ENCODE results near the gene OR6C1.
"Not testable (repeated sequence)": the region's sequence is repeated elsewhere in the genome, so short reads cannot be mapped to it uniquely, and the experiment has no call there.

The OR6C1 gene

GRCh38 chr12:55314043-55314442, at the start of gene OR6C1:
Gene OR6C1 (plus strand): TSS chr12:55314343. CDS start chr12:55320600, 6,257 bp downstream.
- no peak for DNase-seq

DNA sequence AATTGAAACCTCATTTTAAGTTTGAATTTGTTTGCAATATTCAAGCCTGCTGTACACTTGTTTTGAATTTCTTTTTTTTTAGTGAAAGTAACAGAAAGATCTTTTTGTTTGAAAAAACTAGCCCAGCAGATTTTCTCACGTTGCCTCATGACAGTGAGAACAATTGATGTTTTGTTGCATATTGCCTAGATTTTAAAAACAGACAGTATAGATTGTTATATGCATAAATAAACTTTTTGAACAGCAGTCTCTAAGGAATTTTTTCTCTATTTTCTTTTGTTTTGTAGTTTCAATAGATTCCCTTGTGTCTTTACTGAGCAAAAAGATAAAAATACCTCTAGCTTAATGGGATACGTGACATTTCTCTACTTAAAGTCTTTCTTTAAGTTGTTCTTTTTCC, 33.2 kb upstream of the OR6C1 start:
- DNase-seq: no peak

GRCh38 chr12:55289999-55290398, 24.1 kb upstream of the OR6C1 start:
- no peak for DNase-seq

GRCh38 chr12:55296469-55296868, 17.7 kb upstream of the OR6C1 start, which contains the start of gene OR6C6:
Gene OR6C6 (minus strand): TSS chr12:55296569. CDS start chr12:55295232, 1,337 bp downstream.
- DNase-seq: no peak

- no peak for DNase-seq
Observed at GRCh38 chr12:55320201-55320600, 6.1 kb downstream of the OR6C1 start.

DNA sequence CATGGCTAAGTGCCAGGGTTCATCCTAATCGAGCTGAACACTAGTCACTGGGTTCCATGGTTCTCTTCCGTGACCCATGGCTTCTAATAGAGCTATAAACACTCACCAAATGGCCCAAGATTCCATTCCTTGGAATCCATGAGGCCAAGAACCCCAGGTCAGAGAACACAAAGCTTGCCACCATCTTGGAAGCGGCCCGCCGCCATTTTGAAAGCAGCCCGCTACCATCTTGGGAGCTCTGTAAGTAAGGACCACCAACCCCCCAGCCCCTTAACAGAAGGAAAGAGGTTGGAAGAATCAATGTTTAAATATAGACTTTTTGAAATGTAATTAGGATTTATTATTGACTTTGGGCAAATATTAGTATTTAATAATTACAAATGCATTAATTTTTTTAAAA, 11.7 kb downstream of the OR6C1 start:
- not testable (repeated sequence) for DNase-seq

- DNase-seq: no peak
Observed at GRCh38 chr12:55330446-55330845, 16.3 kb downstream of the OR6C1 start, which contains the start of gene OR6C3. Gene OR6C3 (plus strand): TSS chr12:55330746. CDS start chr12:55331701, 955 bp downstream.

GRCh38 chr12:55336002-55336401, 21.9 kb downstream of the OR6C1 start:
- DNase-seq: no peak

GRCh38 chr12:55355338-55355737, 41.2 kb downstream of the OR6C1 start:
- DNase-seq: not testable (repeated sequence)

- DNase-seq: no peak
Observed at GRCh38 chr12:55362675-55363074, 48.5 kb downstream of the OR6C1 start, which contains the start of gene OR6C75. Gene OR6C75 (plus strand): TSS chr12:55362975. CDS start chr12:55365111, 2,136 bp downstream.

GRCh38 chr12:55365086-55365485, 50.9 kb downstream of the OR6C1 start:
- no peak for DNase-seq
